Measurements from ENCODE around the gene BRWD1. TPM values are rescaled to one million over a fixed set of nuclear protein-coding genes. Genes with fewer than 3 reads are reported as not detected.

BRWD1 gene
- total and polyA plus RNA-seq, 7 donors = 8.3 to 92.5 (median 53.5) TPM

DNA sequence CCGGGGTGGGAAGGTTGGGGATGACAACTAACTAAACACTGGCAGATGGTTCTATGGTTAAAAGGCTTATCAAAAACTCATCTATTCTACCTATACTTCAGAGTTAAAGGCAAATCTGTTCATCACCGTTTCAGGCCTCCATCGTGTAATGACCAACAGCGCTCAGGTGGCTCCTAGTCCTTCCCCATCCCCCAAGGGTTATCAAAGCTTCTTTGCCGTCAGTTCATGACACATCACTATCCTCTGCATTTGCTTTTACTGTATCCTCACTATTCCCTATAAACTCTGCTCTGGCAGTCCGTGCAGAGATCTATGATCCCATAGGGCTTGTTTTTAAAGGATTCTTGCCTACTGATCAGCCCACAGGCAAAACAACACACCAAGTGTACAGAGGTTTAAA is 27.3 kb upstream of the BRWD1 start:
- Histone ChIP-seq H3K4me1 (peaks cover 0 to 8% (median 2%) of the 10 kb centered on the region in 4 donors), H3K36me3 (peaks cover 0 to 44% (median 15%) of the 10 kb centered on the region in 4 donors), H3K9me3 (no peaks in the 10 kb centered on the region), H3K27ac (no peak overlapping the region), H3K27me3 (no peaks in the 10 kb centered on the region), H3K4me3 (no peak overlapping the region)
- TF ChIP-seq, protein P1, sequence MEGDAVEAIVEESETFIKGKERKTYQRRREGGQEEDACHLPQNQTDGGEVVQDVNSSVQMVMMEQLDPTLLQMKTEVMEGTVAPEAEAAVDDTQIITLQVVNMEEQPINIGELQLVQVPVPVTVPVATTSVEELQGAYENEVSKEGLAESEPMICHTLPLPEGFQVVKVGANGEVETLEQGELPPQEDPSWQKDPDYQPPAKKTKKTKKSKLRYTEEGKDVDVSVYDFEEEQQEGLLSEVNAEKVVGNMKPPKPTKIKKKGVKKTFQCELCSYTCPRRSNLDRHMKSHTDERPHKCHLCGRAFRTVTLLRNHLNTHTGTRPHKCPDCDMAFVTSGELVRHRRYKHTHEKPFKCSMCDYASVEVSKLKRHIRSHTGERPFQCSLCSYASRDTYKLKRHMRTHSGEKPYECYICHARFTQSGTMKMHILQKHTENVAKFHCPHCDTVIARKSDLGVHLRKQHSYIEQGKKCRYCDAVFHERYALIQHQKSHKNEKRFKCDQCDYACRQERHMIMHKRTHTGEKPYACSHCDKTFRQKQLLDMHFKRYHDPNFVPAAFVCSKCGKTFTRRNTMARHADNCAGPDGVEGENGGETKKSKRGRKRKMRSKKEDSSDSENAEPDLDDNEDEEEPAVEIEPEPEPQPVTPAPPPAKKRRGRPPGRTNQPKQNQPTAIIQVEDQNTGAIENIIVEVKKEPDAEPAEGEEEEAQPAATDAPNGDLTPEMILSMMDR (IDR thresholded peaks at IDR 0.05) = no peak
- TF ChIP-seq POLR2AphosphoS5 (IDR thresholded peaks at IDR 0.05) = no peak
- TF ChIP-seq POLR2A (IDR thresholded peaks at IDR 0.05) = no peak
- TF ChIP-seq EP300 (IDR thresholded peaks at IDR 0.05) = no peak
- 92 to 93% methylated on average over 6 of the region's 6 CpGs for WGBS, 2 donors
- intact Hi-C loops (cut with DNase I) = no loop called here
- DNase-seq = no peak

DNA sequence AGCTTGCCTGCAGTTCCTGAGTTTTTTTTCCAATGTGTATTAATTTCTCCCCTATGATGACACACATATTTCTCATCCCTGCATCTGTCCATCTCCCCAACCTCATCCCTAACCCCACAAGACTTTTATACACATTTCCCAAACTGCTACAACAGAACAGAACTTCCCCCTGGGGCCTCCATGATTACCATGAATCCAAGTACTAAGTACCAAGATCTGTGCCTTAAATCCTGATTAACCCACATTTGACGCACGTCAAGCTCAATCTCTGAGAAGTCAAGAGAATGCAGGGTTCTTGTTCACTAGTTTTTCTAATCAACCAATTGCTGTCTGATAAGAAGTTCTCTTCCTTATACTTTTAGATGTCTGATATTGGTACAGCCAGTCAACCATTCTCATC is 25.8 kb upstream of the BRWD1 start:
- intact Hi-C loops (cut with DNase I) = no loop called here
- Histone ChIP-seq H3K27me3 (no peaks in the 10 kb centered on the region), H3K9me3 (no peaks in the 10 kb centered on the region), H3K4me3 (no peak overlapping the region), H3K4me1 (no peaks in the 10 kb centered on the region), H3K27ac (no peak overlapping the region), H3K36me3 (peaks cover 0 to 32% (median 15%) of the 10 kb centered on the region in 4 donors)
- TF ChIP-seq POLR2AphosphoS5 (IDR thresholded peaks at IDR 0.05) (no peak), EP300 (IDR thresholded peaks at IDR 0.05) (no peak), POLR2A (IDR thresholded peaks at IDR 0.05) (no peak)
- TF ChIP-seq, protein P1 (IDR thresholded peaks at IDR 0.05) = no peak
- WGBS, 2 donors = 93 to 94% methylated on average over 2 of the region's 2 CpGs
- no peak for DNase-seq

DNA sequence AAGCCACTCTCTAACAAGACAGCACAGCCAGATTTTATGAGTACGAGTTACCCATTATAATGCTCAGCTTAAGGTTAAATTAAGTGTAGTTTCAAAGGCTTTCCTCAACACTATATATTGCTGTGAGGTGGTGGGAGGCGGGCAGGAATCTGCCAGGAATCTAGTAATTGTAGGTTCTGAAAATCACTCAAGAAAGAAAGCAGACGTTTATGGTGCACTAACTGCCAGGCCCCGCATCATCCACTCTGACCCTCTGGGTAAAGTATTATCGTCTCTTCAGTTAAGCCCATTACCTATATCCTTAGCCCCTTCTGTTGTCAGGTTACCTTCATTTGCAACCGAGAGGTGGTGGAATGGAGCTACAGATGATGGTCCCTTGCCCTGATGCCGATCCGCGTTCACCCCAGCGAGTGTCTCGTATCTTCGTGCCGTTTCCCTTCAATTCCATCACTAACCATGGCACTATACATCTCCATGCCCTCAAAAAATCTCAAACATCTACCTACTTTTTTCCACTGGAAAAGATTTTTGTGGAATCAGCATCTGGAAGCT is 23.1 kb upstream of the BRWD1 start:
- H3K36me3 ChIP-seq = peaks cover 0 to 11% (median 3%) of the 10 kb centered on the region in 4 donors
- no peak overlapping the region for H3K4me3 ChIP-seq
- no peaks in the 10 kb centered on the region for H3K9me3 ChIP-seq
- WGBS, 2 donors = 85 to 91% methylated on average over 13 of the region's 13 CpGs
- intact Hi-C loops (cut with DNase I) = no loop called here
- no peaks in the 10 kb centered on the region for H3K27me3 ChIP-seq
- no peak for DNase-seq
- no peak for TF ChIP-seq EP300 (IDR thresholded peaks at IDR 0.05)
- TF ChIP-seq POLR2AphosphoS5 (IDR thresholded peaks at IDR 0.05) = no peak
- TF ChIP-seq POLR2A (IDR thresholded peaks at IDR 0.05) = no peak
- TF ChIP-seq, protein P1 (IDR thresholded peaks at IDR 0.05) = no peak
- H3K4me1 ChIP-seq = no peaks in the 10 kb centered on the region
- no peak overlapping the region for H3K27ac ChIP-seq

DNA sequence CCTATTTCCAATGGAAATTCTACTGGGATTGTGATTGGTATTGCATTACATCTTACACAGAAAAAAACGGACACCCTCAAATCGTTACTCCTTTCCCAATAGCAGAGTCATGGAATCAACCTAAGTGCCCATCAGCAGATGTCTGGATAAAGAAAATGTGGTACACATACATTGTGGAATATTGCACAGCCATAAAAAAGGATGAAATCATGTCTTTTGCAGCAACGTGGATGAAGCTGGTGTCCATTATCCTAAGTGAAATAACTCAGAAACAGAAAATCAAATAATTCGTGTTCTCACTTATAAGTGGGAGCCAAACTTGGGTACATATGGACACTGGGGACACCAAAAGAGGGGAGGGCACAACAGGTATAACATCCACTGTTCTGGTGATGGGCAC is 21.2 kb upstream of the BRWD1 start:
- no peak overlapping the region for H3K4me3 ChIP-seq
- no peak overlapping the region for H3K27ac ChIP-seq
- H3K36me3 ChIP-seq = no peaks in the 10 kb centered on the region
- TF ChIP-seq POLR2A (IDR thresholded peaks at IDR 0.05) = no peak
- TF ChIP-seq EP300 (IDR thresholded peaks at IDR 0.05) = no peak
- TF ChIP-seq, protein P1 (IDR thresholded peaks at IDR 0.05) = no peak
- TF ChIP-seq POLR2AphosphoS5 (IDR thresholded peaks at IDR 0.05) = no peak
- H3K4me1 ChIP-seq = no peaks in the 10 kb centered on the region
- intact Hi-C loops (cut with DNase I) = no loop called here
- no peaks in the 10 kb centered on the region for H3K9me3 ChIP-seq
- no peak for DNase-seq
- H3K27me3 ChIP-seq = no peaks in the 10 kb centered on the region
- 93 to 97% methylated on average over 4 of the region's 4 CpGs for WGBS, 2 donors

DNA sequence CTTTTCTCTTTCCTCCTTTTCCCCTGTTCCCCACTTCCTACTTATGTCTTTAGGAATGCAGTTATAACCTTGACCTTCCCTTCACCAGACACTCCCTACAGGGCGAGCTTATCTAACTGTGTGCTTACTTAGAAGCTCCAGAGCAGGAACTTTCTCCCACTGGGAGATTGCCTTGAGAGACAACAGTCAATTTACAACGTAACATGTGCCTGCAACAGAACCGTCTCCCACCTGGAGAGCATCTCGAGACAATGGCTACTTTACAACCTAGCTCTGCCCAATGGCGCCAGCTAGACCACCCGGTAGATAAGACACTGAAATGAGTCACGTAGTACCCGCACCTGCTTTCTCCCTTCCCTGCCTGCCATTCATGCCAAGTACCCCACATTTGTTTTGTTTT is 18.7 kb upstream of the BRWD1 start:
- WGBS, 2 donors = 13 to 66% methylated on average over 8 of the region's 8 CpGs
- intact Hi-C loops (cut with DNase I) = no loop called here

More for the DNA sequence above, 18.7 kb upstream of the BRWD1 start:
- no peak for DNase-seq
- no peaks in the 10 kb centered on the region for H3K36me3 ChIP-seq
- H3K27ac ChIP-seq = no peak overlapping the region
- no peaks in the 10 kb centered on the region for H3K27me3 ChIP-seq
- no peak for TF ChIP-seq POLR2A (IDR thresholded peaks at IDR 0.05)
- no peak for TF ChIP-seq POLR2AphosphoS5 (IDR thresholded peaks at IDR 0.05)
- TF ChIP-seq EP300 (IDR thresholded peaks at IDR 0.05) = no peak
- TF ChIP-seq, protein P1 (IDR thresholded peaks at IDR 0.05) = no peak
- no peak overlapping the region for H3K4me3 ChIP-seq
- H3K9me3 ChIP-seq = no peaks in the 10 kb centered on the region
- no peaks in the 10 kb centered on the region for H3K4me1 ChIP-seq

Measured in sigmoid colon (tissue), 7 donors.